Measurements from ENCODE around the gene NEK6.

The NEK6 gene

GRCh38 chr9:124390794-124391658 lies 133.3 kb downstream of the NEK6 start:
- DNase-seq (ENCODE audit: extremely low read depth in 1 of 2, low read depth in 1 of 2), result no peak

- DNase-seq (ENCODE audit: extremely low read depth in 1 of 2, low read depth in 1 of 2), result no peak
Measured at GRCh38 chr9:124392254-124392870, 134.6 kb downstream of the NEK6 start.

GRCh38 chr9:124392871-124393460 lies 135.2 kb downstream of the NEK6 start:
- no peak for DNase-seq (ENCODE audit: extremely low read depth in 1 of 2, low read depth in 1 of 2)

- DNase-seq (ENCODE audit: extremely low read depth in 1 of 2, low read depth in 1 of 2), result no peak
Measured at GRCh38 chr9:124394167-124394566, 136.4 kb downstream of the NEK6 start.

GRCh38 chr9:124394596-124394995 lies 136.8 kb downstream of the NEK6 start:
- DNase-seq (ENCODE audit: extremely low read depth in 1 of 2, low read depth in 1 of 2), result no peak

GRCh38 chr9:124395826-124396225 lies 138.1 kb downstream of the NEK6 start:
- no peak for DNase-seq (ENCODE audit: extremely low read depth in 1 of 2, low read depth in 1 of 2)

GRCh38 chr9:124398191-124398935 lies 140.6 kb downstream of the NEK6 start:
- DNase-seq (ENCODE audit: extremely low read depth in 1 of 2, low read depth in 1 of 2), result no peak

- DNase-seq (ENCODE audit: extremely low read depth in 1 of 2, low read depth in 1 of 2), result no peak
Measured at GRCh38 chr9:124399323-124399967, 141.7 kb downstream of the NEK6 start.

GRCh38 chr9:124399968-124400940 lies 142.5 kb downstream of the NEK6 start:
- DNase-seq (ENCODE audit: extremely low read depth in 1 of 2, low read depth in 1 of 2), result no peak
